Measurements from ENCODE around the gene SPTAN1.
"Not testable (repeated sequence)": the region's sequence is repeated elsewhere in the genome, so short reads cannot be mapped to it uniquely, and the experiment has no call there.

SPTAN1 gene

GRCh38 chr9:128552153-128552743, at the start of gene SPTAN1:
Gene SPTAN1 (plus strand): TSS chr9:128552587. CDS start chr9:128566741, 14,154 bp downstream.
- DNase-seq: peak; percentile 96

GRCh38 chr9:128503415-128503825, 49.0 kb upstream of the SPTAN1 start:
- DNase-seq: not testable (repeated sequence)

GRCh38 chr9:128503870-128504269, 48.5 kb upstream of the SPTAN1 start:
- DNase-seq: peak; percentile 62

GRCh38 chr9:128504485-128505413, 47.6 kb upstream of the SPTAN1 start, which contains the start of gene GLE1:
Gene GLE1 (plus strand): TSS chr9:128504719. CDS start chr9:128504806, 87 bp downstream.
- peak; percentile 97 for DNase-seq

GRCh38 chr9:128505414-128505765, 47.0 kb upstream of the SPTAN1 start:
- no peak for DNase-seq

GRCh38 chr9:128505906-128506305, 46.5 kb upstream of the SPTAN1 start:
- DNase-seq: not testable (repeated sequence)

- no peak for DNase-seq
Measured at GRCh38 chr9:128512820-128513219, 39.6 kb upstream of the SPTAN1 start.

GRCh38 chr9:128521956-128522355, 30.4 kb upstream of the SPTAN1 start:
- DNase-seq: no peak

GRCh38 chr9:128523199-128523925, 29.0 kb upstream of the SPTAN1 start:
- peak; percentile 42 for DNase-seq

- DNase-seq: no peak
Measured at GRCh38 chr9:128526720-128527119, 25.7 kb upstream of the SPTAN1 start.

- no peak for DNase-seq
Measured at GRCh38 chr9:128528445-128529160, 23.8 kb upstream of the SPTAN1 start.

GRCh38 chr9:128529191-128529590, 23.2 kb upstream of the SPTAN1 start:
- DNase-seq: no peak

- DNase-seq: no peak
Measured at GRCh38 chr9:128532581-128532980, 19.8 kb upstream of the SPTAN1 start.

- DNase-seq: no peak
Measured at GRCh38 chr9:128540634-128541360, 11.6 kb upstream of the SPTAN1 start.

- no peak for DNase-seq
Measured at GRCh38 chr9:128546504-128546903, 5.9 kb upstream of the SPTAN1 start.

GRCh38 chr9:128548876-128549275, 3.5 kb upstream of the SPTAN1 start:
- no peak for DNase-seq

GRCh38 chr9:128550226-128550625, 2.2 kb upstream of the SPTAN1 start:
- DNase-seq: no peak

GRCh38 chr9:128550770-128551656, 1.4 kb upstream of the SPTAN1 start:
- DNase-seq: peak; percentile 76

GRCh38 chr9:128551657-128552152, 682 bp upstream of the SPTAN1 start:
- no peak for DNase-seq

- peak; percentile 77 for DNase-seq
Measured at GRCh38 chr9:128552744-128553440, 505 bp downstream of the SPTAN1 start.

All from eye (tissue), 1 donor.